ENCODE measurements around the gene SLC25A11.

The SLC25A11 gene

DNA sequence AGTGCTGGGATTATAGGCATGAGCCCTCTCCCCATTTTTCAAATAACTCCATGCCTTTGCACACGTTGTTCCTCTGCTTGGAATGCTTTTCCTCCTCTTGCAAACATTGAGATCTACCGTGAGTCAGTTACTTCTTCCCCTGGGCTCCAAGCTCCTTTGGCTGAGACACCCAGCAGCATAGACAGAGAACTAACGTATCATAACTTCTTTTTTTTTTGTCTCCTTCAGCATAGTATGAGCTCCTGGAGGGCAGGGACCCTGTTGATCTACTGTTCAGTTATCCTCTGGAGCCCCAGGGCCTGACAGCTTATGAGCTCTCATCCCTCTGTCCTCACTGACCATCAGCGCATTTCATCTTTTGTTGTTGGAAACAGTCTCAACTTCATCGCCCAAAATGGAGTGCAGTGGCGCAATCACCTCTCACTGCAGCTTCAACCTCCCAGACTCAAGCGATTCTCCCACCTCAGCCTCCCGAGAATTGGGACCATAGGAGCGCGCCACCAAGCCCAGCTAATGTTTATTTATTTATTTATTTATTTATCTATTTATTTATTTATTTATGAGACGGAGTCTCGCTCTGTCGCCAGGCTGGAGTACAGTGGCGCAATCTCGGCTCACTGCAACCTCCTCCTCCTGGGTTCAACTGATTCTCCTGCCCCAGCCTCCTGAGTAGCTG lies 25.6 kb upstream of the SLC25A11 start:
- no peak for DNase-seq

DNA sequence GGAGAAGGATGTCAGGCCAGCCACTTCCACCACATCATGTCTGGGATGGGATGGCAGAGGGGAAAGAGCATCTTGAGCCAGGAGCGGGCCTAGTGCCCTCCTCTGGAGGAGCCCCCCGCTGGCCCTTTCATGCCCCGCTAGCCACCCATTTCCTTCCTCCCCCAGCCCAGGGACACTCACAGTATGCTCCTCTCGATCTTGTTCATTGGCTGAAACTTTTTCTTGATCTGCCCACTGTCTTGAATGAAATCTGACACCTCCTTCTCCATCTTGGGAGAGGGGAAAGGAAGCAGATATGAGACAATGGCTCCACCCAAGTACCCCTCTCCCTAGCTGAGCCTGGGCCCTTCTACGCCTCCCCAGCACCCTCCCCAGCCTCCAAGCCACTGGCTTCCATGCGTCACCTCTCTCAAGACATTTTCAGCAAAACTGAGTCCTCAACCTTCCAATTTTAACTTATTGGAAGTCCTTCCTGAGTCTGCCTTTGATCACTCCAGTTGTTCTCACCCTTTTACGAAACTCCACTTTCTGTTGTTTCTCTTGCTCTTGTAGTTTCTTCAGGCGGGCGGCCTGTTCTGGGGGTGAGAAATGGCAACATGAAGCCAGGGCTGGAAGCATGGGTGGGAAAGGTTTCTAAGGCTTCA lies 20.6 kb upstream of the SLC25A11 start:
- DNase-seq: no peak

DNA sequence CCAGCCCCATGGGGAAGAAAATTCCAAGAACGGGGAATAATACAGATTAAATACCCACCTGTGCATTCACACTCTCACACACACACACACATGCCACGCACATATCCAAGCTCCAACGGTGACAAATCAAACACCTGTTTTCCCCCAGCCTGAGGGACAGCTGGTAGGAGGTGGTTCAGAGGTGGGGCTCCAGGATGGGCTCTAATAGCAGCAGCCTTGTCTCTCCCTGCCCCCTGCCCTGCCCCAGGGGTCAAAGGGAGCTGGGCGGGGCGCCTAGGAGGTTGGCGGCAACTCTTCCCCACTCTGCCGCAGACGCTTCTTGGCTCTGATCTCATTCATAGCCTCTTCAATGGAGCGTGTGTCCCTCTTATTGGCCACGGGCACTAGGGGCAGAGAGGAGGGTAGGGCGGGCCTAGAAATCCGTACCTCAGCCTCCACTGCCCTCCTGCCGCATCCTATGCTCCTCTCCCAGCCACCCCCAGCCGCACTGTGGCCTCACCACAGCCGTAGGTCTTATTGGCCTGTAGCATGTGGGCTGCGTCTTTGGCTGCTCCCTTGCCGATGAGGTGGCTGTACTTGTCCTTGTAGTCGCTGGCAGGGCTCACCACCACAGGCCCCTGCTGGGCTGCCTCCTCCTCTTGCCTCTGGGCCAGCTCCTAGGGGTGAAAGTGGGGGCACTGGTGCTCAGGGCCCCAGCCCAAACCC lies 19.6 kb upstream of the SLC25A11 start:
- no peak for DNase-seq

DNA sequence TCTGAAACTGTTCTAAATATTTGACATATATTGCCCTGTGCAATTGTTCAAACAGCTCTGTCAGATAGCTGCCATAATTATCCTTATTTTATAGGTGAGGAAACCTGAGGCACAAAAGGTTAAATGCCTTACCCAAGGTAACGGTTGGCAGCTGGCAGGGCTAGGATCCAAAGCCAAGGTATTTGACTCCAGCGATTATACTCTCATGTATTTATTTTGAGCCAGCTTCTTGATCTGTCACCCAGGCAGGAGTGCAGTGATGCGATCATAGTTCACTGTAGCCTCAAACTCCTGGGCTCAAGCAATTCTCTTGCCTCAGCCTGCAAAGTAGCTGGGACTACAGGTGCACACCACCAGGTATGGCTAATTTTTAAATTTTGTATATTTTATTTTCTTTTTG lies 18.3 kb upstream of the SLC25A11 start:
- no peak for DNase-seq

DNA sequence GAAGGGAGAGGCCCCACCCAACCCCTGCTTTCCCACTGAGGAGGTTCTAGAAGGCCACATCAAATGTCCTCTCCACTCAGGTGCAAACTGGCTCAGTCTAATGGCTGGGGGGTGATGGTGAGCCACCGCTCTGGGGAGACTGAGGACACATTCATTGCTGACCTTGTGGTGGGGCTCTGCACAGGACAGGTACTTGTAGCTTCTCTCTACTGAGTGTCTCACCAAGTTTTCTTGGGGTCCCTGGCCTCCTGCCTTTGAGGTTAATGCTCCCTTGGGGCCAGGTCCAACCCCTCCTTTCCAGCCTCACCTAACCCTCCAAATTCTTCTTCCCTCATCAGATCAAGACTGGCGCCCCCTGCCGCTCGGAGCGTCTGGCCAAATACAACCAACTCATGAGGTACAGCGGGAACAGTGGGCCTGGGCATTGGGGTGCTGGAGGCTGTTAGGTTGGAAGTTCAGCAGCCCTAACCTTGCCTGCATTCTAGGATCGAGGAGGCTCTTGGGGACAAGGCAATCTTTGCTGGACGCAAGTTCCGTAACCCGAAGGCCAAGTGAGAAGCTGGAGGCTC lies 16.7 kb upstream of the SLC25A11 start:
- DNase-seq: no peak

DNA sequence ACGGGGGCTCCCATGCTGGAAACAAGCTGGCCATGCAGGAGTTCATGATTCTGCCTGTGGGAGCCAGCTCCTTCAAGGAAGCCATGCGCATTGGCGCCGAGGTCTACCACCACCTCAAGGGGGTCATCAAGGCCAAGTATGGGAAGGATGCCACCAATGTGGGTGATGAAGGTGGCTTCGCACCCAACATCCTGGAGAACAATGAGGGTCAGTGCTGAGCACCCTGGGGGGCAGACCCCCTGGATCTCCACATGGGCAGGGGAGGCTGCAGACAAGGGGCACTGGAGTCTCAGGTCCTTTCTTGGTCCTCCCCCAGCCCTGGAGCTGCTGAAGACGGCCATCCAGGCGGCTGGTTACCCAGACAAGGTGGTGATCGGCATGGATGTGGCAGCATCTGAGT lies 15.2 kb upstream of the SLC25A11 start:
- DNase-seq: no peak

DNA sequence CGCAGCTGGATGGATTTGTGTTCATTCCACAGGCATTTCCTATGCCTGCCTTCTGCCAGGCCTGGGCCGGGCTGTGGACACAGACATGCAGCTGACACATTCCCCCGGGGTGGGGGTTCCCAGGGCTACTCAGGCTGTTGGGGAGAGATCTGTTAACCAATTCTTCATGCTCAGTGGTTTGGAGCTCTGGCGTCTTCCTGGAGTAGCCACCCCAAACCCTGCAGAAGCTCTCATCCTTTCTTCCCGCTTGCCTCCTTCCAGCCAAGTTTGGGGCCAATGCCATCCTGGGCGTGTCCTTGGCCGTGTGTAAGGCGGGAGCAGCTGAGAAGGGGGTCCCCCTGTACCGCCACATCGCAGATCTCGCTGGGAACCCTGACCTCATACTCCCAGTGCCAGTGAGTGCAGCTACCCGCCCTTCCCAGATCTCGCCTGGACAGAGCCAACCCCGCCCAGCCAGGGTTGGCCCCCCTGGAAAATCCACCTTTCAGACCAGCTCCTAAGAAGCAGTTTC lies 13.7 kb upstream of the SLC25A11 start:
- no peak for DNase-seq

DNA sequence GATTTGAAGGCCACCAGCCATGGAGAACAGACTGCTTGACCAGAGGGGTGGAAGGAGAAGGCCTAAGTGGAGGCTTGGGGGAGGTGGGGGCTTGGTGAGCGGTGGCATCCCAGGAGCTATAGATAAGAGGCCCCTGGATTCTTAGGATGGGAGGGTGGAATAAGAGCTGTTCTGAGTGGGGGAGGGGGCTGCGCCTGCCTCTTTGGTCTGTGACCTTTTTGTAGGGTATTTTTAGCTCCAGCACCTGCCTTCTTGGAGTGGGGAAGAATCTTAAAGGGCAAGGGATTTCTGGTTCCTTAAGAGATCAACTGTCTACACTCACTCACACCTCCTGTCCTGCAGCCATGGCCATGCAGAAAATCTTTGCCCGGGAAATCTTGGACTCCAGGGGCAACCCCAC lies 11.6 kb upstream of the SLC25A11 start:
- no peak for DNase-seq

DNA sequence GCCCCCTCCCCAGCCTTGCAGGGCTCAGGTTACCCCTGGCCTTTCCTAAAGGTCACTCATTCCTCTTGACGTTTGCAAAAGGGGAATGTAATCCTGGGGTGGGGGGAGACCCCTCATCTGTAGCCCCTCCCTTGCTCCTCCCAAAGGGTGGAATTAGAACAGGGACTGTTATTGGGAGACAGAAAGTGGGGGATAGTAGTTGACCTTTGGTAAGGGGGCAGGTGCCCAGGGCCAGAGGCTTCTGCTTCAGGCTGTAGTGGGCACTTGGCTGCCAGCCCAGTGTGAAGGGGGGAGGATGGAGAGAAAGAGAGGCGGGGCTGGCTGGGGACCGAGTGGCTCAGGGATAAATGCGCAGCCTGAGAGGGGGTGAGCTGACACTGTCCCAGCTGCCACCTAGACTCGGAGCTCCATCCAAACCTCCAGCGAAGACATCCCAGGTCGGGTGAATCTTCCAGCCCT lies 10.9 kb upstream of the SLC25A11 start, which contains the start of gene ENO3:
ENO3 (plus strand) TSS at position 374 of the 459 bp plus-strand sequence. CDS start 711 bp downstream, outside the sequence.
- no peak for DNase-seq

DNA sequence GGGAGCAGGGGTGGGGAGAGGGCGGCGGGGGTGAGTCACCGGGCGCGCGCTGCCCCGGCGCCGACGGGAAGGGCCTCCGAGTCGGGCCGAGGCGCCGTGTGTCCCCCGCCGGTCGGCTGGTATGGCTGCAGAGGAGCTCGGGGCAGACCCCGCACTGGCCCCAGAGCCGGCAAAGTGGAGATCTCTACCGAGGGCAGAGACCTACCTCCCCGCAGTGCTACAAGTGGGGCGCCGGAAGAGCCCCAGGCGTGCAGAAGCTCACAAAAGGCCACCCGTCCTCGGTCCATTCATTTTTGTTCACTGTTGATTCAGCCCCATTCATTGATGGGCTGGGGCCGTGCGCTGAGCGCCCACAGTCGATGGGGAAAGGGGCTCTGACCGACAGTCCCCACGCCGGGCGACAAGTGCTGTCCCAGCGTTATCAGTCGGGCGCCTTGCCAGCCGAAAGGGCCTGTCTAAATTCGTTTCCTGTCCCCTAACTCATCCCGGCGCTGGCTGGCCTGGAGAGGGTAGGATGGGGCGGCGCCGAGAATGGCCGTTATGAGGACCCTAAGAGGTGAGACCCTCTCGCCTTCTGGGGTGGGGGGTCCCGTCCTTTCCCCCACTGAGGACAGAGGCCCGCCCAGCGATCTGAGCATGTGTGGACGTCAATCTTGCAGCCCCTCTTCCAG lies 10.4 kb upstream of the SLC25A11 start:
- no peak for DNase-seq

DNA sequence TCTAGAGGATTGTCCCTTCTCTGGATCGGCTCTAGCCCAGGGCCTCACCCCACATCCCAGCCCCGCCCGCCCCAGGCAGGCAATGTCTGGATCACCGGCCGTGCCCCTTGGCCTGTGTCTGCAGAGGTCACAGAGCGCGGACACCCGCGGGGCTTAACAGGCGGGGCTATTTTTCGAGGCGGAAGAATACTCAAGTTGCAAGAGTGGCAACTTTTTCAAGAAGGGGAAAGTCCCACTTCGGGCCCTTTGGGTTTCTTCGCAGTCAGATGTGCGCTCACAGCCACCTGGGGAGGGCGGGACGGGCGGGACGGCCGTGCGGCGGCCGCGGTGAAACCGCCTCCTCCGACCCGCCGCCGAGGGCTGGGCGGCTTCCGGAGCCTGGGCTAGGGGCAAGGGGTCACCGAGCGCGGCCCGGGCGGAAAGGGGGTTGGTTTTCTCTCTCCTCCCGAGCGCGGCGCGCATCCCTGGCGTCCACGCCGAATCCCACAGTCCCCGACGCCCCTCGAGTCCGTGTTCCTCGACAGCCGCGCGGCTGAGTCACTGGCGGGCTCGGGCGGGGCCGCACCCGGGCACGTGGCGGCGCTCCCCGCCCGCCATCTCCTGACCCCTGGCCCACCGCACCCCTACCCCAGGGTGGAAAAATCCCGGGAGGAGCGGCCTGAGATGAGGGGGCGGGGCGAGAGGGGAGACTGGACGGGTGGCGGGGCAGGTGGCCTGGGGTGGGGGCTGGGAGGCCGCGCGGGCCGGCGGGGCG lies 9.7 kb upstream of the SLC25A11 start:
- peak; percentile 85 for DNase-seq

DNA sequence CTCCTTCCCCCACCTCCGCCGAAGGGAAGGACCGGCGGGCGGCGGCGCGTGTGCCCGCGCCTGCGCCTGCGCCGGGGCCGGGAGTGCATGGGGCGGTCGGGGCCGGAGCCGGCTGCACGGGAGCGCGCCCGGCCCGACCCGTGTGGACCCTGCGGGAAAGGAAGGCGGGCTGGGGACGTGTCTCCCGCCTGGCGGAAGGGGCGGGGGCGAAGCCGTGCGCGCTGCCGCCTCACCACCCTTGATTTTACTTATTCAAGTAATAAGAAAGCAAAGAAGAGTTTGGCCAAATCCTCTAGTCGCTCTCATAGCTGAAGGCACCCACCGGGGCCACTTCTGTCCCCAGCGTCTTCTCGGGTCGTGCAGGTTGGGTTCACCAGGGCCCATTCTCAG lies 9.1 kb upstream of the SLC25A11 start:
- DNase-seq: peak; percentile 84

DNA sequence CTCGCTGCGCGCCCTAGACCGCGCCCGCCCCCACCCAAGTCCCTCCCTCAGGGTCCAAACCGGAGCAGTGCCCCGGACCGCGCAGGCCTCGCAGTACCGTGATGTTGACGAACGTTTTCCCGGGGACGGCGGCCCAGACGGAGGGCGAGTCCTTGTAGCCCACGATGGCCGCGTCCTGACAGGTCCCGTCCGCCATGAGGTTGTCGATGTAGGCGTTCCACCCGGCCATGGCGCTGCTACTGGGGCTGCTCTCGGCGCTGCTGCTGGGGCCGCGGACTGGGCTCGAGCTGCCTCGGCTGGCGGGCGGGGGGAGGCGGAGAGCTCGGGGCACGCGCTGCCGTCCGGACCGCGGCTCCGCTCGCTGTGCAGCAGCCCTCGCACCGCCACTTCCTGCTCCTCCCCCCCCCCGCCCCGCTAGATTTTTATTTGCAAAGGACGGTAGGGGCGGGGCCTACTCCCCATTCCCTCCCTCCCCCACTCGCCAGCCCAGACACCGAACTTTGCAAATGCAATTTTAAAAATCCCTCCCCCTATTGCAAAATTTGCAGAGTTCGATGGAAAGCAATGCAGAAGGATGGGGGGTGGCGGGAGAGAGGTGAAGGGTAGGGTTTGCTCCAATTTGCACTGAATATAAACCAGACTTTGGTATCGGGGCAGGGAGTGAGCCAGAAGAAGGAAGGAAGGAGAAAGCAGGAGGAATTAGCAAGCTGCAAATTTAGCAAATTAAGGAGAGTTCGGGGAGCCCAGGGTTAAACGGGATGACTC lies 8.5 kb upstream of the SLC25A11 start, which contains the start of gene PFN1:
PFN1 (minus strand) TSS at position 365 of the 765 bp plus-strand sequence; CDS start at position 229, 136 bp downstream.
- DNase-seq: peak; percentile 93

DNA sequence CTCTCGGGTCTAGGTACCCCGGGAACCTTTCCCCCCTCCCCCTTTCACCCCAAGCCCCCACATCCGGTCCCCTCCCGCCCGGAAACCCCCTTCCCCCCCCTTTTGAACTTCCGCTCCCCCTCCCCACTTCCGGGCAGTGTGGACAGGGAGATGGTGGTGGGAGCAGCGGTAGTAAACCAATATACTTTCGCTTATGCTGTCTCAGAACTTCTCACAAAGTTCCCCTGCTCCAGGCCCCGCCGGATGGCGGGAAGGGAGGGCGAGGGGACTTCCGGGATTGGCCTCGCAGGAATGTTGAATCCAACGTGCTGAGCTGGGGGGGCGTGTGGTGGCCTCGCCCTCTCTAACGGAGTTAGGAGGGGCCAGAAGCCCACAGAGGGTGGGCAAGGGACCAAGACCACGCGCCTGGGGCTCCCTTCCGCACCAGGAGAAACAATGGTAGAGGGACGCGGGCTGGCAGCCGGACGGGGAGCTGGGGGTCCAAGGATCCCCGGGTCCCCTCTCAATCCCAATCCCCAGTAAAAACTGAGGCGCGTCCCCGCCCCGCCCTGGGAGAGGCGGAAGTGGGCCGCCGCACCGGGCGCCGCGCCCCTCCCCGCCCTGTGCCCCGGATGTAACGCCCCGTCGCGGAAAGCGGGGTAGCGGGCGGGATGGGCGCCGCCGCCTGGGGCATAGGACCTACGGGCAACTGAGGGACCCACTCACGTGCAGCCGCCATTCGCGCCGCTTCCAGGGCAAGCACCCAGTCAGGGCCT lies 7.7 kb upstream of the SLC25A11 start:
- peak; percentile 53 for DNase-seq

DNA sequence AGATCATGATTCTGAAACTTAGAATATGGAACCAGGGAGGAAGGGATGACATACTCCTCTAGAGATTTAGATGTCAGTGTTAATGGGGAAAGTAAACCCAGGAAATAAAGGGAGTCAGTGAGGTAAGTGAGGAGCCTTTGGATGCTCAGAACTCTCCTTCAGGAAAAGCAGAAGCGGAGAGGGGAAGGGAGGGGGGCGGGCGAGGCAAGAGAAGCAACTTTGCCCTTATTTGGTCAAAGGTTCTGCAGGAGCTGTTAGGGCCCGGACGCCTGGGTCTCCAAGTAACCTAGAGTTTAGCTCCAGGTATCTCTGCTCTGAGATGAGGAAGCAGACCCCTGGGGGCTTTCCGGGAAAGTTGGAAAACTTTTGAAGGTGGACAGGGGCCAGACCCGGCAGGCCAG lies 7.2 kb upstream of the SLC25A11 start:
- no peak for DNase-seq

DNA sequence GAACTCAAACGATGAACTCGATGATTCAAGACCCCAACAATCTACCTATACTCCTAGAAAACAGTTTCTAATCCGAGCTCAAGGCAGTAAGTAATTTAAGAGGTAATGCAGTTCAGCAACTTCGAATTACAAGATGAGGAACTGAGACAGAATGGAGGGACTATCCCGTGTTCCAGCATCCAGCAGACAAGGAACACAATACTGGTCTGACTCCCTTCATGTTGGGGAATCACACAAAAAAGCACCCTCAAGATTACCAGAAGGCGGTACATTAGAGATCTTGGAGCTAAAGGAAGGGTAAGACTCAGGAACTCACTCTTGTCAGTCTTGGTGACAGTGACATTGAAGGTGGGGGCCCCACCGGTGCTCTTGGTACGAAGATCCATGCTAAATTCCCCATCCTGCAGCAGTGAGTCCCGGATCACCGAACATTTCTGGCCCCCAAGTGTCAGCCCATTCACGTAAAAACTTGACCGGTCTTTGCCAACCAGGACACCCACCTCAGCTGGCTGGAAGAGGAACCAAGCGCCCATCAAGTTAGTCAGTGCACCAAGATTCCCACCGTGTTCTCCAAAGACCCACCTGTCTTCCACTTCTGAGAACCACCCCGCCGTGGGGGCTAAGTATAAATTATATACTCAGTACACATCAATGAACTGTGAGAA lies 6.6 kb upstream of the SLC25A11 start:
- no peak for DNase-seq

DNA sequence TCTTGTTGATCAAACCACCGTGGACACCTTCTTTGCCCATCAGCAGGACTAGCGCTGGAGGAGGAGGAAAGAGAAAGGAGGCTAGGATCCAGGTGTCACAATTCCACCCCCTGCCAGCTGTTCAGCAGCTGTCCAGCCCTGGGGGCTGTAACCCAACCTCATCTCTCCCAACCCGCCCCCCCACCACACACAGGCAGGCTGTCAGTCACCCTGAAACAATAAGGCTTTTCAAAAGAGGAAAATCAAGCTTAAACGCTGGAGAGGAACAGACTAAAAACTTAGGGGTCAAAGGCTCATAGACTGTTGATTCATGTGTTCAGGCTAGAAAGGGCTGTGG lies 6.1 kb upstream of the SLC25A11 start:
- no peak for DNase-seq

DNA sequence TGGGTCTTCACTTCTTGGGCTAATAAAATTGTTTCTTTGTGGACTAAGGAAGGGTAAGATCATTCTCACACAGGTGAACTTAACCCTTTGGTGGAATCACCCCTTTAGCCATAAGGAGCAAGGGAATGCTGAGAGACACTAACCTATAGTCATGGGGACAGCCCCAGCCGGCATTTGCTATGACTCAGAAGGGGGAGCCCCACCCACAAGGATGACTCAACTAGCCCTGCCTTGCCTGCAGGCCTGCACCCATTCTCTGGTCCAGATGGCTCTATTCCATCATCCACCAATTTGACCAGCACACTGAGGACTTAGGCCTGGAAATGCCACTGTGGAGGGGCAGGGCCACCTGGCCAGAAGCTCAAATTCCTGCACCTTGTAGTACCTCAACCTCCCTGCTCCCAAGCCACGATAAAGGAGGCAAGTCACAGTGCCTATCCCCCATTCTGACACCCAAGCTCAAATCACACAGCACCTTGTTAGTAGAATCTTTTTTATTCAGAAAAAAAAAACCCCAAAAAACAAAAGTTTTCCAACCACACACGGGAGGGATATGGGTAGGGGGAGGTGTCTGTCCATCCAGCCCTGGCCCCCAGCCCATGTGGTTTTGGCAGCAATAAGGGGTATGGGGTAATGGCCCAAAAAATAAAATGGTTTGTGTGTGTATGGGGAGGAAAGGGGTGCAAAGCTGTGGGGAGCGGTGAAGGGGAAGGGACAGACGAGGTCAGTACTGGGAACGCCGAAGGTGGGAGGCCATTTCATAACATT lies 5.5 kb upstream of the SLC25A11 start:
- peak; percentile 80 for DNase-seq

DNA sequence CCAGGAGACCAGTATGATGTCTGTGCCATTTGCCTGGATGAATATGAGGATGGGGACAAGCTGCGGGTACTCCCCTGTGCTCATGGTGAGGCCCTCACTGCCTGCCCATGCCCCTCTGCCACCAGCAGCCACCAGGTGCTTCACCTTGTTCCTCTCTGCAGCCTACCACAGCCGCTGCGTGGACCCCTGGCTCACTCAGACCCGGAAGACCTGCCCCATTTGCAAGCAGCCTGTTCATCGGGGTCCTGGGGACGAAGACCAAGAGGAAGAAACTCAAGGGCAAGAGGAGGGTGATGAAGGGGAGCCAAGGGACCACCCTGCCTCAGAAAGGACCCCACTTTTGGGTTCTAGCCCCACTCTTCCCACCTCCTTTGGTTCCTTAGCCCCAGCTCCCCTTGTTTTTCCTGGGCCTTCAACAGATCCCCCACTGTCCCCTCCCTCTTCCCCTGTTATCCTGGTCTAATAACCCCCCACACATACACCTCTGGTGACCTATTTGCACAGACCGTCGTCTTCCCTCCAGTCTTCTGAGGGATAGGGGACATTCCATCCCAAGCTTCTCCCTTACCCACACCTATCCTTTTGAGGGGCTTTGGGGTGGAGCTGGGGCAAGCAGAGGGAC lies 4.8 kb upstream of the SLC25A11 start:
- no peak for DNase-seq
